ENCODE data around the gene SYT1. TPM values are rescaled to one million over a fixed set of nuclear protein-coding genes. Genes with fewer than 3 reads are reported as not detected.
"Not testable (repeated sequence)": the region's sequence is repeated elsewhere in the genome, so short reads cannot be mapped to it uniquely, and the experiment has no call there.

Gene SYT1
- total RNA-seq, 1 donor from 2014 or later, result 3.6 TPM

DNA sequence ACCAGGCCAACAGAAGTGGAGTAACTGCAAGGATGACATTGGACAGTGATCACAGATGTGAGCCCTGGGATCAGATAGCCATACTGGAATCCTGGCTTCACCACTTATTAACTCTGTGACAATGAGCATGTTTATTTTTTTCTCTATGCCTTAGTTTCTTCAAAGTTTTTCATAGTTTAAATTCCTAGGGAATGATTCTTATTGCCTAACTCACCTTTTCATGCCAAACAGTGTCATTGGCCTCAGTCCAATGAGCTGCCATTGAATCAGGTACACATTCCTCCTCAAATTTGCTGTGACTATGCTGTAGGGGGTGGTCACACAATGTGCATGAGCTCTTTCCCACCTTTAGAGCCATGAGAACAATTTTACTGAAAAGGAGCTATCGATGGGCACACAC is 342.3 kb downstream of the SYT1 start:
- DNase-seq (ENCODE audit: low read depth in 2 of 2), result no peak

DNA sequence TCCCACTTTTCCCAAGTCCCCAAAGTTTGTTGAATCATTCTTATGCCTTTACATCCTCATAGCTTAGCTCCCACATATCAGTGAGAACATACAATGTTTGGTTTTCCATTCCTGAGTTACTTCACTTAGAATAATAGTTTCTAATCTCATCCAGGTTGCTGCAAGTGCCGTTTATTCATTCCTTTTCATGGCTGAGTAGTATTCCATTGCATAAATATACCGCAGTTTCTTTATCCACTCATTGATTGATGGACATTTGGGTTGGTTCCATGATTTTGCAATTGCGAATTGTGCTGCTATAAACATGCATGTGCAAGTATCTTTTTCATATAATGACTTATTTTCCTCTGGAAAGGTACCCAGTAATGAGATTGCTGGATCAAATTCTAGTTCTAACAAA is 345.8 kb downstream of the SYT1 start:
- DNase-seq (ENCODE audit: low read depth in 2 of 2), result not testable (repeated sequence)

DNA sequence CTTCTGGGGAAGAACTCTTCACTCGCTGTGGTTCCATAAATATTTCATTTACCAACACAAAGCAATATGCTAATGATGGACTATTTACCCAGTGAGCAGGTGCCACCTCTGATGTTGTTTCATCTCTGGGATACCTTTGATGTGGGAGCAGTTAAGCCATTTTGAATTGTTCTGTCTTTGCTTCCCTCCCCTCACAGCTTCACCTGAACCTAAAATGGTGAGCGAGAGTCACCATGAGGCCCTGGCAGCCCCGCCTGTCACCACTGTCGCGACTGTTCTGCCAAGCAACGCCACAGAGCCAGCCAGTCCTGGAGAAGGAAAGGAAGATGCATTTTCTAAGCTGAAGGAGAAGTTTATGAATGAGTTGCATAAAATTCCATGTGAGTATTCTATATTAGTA is 352.7 kb downstream of the SYT1 start:
- no peak for DNase-seq (ENCODE audit: low read depth in 2 of 2)

DNA sequence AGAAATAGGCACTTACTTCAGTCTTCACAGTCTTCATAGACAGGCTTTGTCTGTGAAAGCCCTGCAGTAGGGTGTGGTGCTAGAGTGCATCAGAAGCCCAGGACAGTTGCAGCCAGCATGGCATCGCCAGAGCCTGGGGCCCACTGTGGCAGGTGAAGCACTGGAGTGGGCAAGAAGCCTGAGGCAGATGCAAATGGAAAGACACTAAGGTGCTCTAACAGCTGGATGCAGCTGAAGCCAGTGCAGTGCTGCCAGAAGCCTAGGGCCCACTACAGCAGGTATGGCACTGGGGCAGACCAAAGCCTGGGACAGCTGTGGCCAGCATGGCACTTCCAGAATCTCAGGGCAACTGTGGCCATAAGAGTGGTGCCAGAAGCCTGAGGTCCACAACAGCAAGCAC is 358.6 kb downstream of the SYT1 start:
- DNase-seq (ENCODE audit: low read depth in 2 of 2), result no peak

DNA sequence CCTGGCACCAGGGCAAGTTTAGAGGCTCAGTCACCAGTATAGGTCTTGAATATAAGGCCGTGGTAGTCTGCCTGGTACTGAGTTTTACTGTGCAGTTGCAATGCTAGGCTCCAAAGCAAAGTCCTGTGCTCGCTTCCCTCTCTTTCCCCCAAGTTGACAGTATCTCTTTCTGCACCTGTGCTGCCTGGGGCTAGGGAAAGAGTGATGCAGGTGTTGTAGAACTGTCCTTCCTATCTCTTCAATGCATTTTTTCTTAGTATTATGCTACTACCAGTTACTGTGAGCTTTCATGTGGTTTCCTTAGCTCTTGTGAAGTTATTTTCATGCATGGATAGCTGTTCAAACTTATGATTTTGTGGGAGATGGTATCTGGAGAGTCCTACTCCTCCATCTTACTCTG is 359.2 kb downstream of the SYT1 start:
- DNase-seq (ENCODE audit: low read depth in 2 of 2), result no peak

DNA sequence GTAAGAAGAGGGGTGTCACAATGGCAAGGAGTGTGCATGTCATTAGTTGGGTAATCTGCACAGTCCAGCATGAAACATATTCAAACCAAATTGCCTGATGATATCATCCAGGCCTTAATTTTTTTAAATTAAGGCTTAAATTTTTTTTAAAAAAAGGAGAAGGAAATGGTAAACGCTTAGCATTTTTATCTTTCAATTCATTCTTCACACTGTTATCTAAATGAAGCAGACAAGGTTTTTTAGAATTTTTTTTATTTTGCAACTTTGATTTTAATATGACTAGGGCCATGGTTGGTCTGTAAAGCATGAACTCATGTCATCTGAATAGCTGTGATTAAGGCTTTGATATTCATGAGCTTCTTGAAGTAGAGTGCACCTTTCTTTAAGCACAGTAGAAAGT is 362.5 kb downstream of the SYT1 start:
- no peak for DNase-seq (ENCODE audit: low read depth in 2 of 2)

DNA sequence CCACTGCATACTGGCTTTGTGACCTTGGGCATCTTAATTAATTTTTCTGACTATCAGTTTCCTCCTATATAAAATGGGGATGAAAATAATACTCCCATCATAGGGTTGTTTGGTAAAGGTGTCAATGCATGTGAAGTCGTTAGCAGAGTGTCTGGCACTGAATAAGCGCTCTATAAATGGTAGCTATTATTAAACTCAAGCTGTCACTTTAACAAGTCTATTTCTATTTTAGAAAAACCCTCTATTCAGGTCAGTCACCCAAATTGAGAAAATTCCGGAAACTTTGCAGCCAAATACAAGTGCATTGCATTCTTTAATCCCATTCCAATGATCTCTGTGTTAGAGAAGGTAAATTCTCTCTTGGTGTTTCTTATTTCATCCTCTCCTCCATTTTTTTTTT is 363.1 kb downstream of the SYT1 start:
- no peak for DNase-seq (ENCODE audit: low read depth in 2 of 2)

DNA sequence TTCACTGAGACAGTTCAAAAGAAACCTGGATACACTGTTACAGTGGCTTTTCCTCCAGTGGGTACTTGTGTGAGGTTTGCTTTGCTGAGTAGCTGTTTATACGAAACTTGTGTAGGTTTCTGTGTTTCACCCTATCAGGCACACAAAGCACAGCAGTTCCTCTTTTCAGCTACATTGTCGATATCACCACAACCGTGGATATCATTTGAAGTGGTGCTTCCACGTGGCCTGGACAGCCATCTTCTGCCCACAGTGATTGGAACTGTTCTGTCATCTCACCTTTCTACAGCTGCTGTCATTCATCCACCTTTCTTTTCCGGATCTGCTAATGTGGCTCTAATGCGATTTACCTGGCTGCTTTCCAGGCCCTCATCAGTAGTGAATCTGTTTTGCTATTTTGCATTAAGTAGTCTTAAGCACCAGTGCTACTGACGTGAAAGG is 368.8 kb downstream of the SYT1 start:
- peak in 1 of 2 donors; percentile 55 for DNase-seq (ENCODE audit: low read depth in 2 of 2)

DNA sequence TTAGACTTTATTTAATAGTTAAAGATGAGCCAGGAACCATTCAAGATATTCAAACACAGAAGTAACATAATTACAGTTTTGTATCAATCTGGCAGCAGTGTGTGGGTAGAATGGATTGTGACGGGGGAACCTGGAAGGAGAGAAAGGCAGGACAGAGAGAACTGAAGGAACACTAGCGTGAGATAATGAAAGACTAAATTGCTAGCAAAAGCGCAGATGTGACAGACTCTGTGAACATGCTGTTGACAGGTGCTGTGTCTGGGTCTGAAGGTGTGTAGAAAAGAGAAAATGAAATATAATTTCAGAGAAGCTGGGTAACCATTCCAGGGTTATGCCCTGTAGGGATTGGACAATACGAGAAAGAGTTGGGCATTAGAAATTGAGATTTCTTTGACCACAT is 372.3 kb downstream of the SYT1 start:
- DNase-seq (ENCODE audit: low read depth in 2 of 2), result no peak

DNA sequence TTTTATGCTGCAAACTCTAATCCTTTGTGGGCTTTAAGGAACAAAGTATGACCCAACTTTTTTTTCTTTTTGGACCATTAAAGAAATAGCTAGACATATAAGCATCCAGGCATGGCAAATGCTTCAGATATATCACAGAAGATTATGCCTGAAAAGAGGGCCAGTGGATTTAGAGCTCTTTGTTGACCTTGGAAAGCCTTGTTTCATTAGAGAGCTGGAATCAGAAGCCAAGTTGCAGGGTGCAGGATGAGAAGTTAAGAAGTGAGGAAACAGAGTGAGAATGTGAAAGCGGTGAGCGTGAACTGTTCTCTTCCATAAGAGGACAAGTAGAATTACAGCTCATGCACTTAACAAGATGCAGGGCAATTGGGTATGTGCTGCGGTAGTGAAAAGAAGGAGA is 373.7 kb downstream of the SYT1 start:
- no peak for DNase-seq (ENCODE audit: low read depth in 2 of 2)

DNA sequence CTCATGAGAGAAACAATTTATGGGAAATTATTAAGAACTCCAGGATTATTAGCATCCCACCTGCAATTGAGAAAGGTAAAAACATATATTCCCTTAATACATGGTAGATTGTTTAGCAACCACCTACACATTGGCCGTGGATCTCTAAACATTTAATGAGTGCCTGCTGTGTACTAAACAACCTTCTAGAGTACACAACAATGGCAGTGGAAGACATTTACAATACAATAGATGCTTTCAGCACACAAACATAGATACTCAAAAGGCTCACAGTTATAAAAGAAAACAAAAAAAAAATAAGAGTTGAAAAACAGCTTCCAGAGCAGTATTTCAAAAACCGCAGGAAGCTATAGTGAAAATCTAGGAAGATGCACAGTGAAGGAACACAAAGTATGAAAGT is 382.9 kb downstream of the SYT1 start:
- no peak for DNase-seq (ENCODE audit: low read depth in 2 of 2)

DNA sequence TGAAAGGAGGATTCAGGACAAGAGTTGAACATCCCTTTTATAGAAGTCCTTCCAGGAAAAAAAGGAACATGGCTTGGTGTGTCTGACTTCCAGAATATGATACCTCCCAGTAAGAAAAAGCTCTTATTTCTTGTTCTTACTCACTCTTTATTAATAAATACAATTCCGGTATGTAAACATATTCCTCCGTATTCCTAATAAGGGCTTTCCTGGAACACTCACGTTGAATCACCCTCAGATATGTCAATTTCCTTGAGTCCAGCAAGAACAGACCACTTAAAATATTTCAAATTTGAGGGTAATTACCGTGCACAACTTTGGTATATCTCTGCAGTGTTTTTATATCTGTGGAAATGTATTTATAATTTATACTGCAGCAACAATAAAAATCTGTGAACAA is 385.6 kb downstream of the SYT1 start:
- peak in 1 of 2 donors; percentile 25 for DNase-seq (ENCODE audit: low read depth in 2 of 2)

DNA sequence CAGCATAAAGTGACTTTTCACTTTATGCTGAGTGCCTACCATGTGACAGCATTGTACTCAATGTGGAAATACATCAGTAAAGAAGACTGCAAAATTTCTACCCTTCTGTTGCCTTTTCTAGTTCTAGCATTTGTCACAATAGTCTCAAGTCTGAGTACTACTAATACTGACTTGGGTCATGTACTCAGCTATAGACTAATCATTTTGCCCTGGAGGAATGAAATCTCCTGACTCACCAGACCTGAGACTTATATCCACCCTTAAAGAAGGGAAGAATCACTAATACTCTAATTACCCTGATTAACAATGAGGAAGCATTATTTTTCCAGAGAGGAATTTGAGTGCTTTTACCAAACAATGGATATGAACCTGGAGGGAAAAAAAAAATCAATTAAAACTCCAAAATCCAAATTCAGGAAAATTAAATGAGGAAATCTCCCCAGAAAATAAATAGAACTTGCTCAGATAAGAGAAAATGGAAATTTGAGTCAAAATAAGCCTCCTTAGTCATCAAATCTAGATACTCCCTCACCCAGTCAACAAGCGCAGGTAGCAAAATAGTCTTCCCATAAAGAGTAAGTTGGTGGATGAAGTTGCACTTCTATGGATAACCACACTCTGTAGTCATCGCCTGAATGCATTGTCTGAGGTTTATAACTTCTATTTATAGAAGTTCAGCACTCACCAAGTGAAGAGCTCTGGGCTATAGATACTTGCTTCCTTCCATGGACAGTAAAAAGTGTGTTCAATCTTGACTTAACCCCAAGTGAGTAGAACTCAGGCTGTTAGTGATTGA is 386.6 kb downstream of the SYT1 start:
- DNase-seq (ENCODE audit: low read depth in 2 of 2), result peak in 1 of 2 donors; percentile 3

DNA sequence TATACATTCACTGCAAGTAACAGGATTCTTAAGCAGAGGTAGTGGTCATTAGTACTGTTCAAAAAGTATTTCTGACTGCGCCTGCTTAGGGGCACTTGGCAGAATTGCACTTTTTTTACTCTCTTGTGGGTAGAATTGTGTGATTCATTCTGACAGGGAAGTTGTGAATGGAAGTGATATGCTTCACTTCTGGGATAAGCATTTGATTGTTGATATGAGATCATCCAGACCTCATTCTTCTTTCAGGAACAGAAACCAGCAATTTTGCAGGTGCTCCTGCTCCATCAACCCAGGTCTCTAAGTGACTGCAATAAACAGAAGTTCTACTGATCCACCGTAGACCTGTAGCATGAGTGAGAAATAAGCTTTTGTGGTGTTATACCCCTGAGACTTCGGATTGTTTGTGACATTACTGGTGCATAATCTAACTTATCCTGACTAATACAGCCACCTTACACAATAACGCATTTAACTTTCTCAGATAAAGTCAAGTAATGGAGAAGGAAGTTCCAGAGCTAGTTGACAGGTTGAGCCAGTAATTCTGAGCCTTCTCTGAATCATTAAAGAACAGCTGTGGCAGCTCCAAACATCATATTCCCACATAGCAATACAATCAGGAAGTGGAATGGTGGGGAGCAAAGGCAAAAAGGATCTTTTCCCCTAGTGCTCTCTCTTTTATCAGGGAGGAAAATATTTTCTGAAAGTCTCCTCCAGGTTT is 387.9 kb downstream of the SYT1 start:
- peak in 1 of 2 donors; percentile 56 for DNase-seq (ENCODE audit: low read depth in 2 of 2)

DNA sequence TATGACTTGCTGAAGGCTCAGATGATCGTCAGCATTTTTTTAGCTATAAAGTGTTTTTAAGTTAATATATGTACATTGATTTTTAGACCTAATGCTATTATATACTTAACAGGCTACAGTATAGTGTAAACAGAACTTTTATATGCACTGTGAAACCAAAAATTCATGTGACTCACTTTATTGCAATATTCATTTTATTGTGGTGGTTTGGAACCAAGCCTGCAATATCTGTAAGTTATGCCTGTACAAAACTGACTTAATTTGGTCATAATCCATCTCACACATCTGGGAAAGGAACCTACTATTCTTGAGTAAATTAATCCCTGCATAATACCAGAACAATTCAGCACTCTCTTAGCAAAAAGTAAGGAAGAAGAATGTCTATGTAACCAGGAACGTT is 390.7 kb downstream of the SYT1 start:
- no peak for DNase-seq (ENCODE audit: low read depth in 2 of 2)

DNA sequence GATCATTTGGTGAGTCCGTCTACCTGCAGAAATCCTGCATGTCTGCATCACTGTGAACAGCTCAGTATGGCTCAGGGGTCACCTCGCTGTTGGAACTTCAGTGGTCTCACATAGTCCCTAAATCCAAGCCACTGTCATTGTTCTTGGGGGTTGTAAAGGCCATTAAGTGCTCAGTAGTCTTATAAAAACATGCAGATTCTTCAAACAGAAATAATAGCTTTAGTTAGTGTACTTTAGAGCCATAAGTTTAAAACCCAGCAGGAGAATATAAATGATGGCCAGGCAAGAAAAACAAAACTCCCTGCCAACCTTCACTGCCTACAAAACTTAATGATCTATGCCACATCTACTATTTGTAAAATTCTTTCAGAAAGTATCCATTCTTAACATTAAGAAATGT is 396.3 kb downstream of the SYT1 start:
- DNase-seq (ENCODE audit: low read depth in 2 of 2), result no peak

DNA sequence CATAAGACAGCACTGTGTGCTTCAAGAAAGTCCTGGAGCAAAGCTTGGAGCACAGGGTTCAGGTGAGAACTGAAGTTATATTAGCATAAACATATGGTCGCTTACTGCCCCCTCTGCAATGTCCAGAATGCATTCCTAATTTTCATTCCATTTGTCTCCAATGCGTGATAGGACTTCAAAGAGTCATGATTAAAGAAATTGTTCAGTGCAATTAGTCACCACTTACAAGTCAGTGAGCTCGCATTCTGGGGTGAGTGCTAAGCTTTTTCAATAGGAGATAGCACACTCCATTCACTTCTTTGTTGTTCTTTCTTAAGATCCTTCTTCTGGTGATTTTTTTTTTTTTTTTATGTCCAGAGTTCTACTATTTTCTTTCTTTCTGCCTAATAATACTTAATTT is 398.4 kb downstream of the SYT1 start:
- DNase-seq (ENCODE audit: low read depth in 2 of 2), result no peak

DNA sequence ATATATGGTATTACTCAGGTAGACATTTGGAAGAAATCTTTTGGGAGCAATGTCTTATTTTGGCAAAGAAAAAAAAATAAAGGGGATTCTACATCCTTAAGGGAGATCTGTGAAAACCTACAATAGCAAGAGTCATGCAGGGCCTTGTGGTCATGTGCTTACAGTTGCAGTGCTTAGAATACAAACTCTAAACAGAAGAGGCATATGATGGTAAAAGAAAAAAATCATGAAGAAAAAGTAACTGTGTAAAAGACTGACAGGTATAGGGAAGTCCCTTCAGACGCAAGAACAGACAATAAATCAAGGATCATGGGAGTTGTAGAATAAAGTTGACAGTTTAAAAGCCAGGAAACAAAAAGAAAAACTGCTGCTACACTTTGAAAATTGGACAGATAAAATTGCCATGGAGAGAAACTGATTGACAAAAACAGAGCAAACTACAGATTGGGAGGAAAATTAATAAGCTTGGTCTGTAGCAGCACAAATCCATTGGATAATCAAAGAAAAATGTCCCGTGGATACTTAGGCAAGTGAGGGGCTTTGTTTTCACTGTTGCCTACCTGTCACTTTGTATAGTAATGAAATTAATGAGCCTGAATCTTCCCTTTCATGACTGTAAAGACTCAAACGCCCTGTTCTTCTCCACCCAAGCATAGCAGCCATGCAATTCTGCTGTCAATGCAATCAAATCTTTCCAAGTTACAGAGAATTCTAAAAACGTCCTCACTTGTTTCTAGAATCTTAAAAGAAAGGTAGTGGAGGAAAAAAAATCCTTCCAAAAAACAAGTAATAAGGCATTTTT is 402.0 kb downstream of the SYT1 start:
- DNase-seq (ENCODE audit: low read depth in 2 of 2), result no peak

DNA sequence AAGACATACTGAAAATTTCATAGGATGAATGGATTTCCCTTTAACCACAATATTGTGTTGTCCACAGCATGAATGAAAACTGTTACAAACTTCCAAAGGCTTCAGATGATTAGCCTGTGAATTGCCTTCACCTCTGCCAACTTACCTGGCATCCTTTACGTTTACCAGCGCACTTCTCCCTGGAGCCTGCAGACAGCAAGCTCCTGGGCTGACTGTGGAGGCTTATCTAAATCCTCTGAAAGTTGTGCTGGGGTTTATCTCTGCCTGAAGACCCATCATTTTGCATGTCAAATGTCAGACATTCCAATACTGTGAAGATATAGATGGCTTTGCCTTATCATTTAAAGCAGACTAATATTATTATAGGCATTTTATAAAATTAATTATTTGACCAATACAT is 403.0 kb downstream of the SYT1 start:
- no peak for DNase-seq (ENCODE audit: low read depth in 2 of 2)

DNA sequence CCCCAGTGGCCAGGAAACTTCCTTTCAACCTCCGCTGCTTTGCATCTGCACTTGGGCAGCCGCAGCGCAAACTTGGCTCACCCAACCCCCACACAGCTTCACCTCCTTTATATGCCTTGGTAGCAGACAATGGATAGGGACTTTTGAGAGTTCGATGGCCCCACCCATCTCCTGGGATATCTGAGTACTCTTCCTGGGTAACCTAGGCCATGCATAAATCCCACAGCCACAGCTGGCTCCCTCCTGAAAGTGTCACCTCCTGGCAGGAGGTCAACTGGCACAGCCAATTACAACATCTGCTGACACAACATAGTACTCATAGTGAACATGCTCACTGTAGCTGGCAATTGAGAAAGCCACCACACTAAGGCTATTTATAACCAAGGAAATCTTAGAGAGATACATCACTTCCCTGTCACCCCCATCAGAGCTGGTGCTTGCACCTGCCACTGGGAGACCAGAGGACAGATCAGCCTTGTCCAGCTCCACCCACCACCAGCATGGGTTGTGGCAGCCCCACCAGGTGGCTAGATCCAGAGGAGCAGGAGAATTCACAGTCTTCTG is 410.0 kb downstream of the SYT1 start:
- DNase-seq (ENCODE audit: low read depth in 2 of 2), result no peak

DNA sequence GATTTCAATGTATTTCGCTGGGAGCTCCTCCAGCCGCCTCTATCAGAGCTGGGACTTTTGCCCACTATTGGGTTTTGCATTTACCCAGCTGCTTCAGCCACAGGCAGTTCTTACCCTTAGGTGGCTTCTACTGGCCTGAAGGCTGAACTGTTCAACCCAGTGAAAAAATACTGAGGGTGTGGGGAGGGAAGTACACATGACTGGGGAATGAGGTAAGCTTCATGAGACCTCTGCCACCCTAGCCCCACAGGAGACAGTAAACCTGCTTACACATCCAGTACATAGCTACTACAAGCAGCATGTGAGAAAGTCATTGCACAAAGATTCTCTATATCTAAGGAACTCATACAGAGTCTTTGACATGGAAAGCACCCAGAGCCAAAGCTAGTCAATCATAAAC is 411.1 kb downstream of the SYT1 start:
- DNase-seq (ENCODE audit: low read depth in 2 of 2), result no peak

DNA sequence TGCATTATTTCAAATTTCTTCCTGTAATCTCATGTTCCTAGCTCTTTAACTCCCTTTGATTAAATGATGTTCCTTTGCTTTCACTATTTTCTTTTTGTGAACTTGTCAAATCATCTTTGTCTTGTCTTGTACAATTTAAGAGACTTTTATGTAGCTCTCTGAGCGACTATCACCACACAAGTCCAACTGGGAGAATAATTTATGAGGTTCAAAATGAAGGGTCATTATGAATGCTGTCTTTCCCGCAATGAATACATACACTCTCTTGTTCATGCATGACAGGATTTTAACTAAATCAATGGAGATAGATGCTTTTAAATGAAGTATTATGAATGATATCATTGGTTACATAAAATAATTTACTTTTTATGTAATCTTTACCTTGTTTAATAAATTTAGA is 418.8 kb downstream of the SYT1 start:
- no peak for DNase-seq (ENCODE audit: low read depth in 2 of 2)

All from dermis microvascular lymphatic vessel endothelial cell (primary cell).